Gastroesophageal sphincter (tissue), 3 donors: ENCODE measurements around the gene NPFF.

Source experiments
- POLR2AphosphoS5 ChIP-seq: sonication (generic); formaldehyde crosslinking; IDR thresholded peaks from one replicate; pipeline ENCODE4 v1.6.1; 2017; ENCODE audit warnings: antibody characterized with exemption
- TF ChIP-seq, protein P1 (sequence below), 4 experiments: fragments of 200-600 bp in 2 of 4; fragments of 450-650 bp in 2 of 4; sonication (generic) in 1 of 4; IDR thresholded peaks; one replicate each; pipeline ENCODE4 v1.5.1; 2017 to 2019; ENCODE audit warnings: antibody characterized with exemption in 4 of 4, mild to moderate bottlenecking in 2 of 4, moderate library complexity in 2 of 4

DNA sequence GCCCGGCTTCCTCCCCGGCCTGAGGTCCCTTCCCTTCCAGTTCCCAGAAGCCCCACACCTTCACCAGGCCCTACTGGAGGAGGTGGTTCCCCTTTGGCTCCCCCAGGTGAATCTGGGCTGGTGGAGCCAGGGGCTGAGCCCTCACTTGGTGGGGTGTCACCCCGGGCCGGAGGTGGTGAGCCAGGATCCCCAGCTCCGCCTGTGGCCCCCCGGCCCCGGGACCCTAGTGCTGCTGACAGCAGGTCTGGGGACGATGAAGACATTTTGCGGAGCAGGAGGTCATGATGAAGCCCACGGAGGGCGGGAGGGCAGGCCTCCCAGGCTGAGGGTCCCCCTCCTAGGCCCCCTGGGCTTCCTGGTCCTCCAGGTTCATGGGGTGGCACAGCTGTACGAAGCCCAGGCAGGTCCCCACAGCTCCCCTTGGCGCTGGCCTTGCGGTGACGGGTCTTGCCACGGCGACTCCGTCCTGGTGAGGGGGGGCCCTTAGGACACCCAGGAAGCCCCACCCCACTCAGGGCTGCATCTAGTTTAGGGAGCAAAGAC lies 24.6 kb downstream of the NPFF start:
- no peak for TF ChIP-seq POLR2AphosphoS5
- TF ChIP-seq, protein P1, sequence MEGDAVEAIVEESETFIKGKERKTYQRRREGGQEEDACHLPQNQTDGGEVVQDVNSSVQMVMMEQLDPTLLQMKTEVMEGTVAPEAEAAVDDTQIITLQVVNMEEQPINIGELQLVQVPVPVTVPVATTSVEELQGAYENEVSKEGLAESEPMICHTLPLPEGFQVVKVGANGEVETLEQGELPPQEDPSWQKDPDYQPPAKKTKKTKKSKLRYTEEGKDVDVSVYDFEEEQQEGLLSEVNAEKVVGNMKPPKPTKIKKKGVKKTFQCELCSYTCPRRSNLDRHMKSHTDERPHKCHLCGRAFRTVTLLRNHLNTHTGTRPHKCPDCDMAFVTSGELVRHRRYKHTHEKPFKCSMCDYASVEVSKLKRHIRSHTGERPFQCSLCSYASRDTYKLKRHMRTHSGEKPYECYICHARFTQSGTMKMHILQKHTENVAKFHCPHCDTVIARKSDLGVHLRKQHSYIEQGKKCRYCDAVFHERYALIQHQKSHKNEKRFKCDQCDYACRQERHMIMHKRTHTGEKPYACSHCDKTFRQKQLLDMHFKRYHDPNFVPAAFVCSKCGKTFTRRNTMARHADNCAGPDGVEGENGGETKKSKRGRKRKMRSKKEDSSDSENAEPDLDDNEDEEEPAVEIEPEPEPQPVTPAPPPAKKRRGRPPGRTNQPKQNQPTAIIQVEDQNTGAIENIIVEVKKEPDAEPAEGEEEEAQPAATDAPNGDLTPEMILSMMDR (IDR thresholded peaks at IDR 0.05), result no peak
